Measurements from ENCODE around the gene WDR36.

DNA sequence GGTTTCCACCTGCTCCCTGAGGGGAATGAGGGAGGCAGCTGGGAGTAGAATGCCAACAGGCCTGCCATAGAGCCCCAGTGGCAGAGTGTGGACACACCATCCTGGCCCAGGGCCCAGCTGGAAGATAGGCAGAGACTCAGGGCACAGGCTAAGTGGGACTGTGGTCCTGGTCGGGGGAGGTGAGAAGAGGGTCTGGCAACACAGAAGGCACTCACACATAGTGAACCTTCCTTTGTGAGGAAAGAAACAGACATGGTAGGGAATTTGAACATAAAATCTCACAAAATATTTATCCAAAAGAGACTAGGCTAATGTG lies 41.2 kb downstream of the WDR36 start:
- no peak for TF ChIP-seq POLR2A (IDR thresholded peaks at IDR 0.05)
- TF ChIP-seq CTCF (IDR thresholded peaks at IDR 0.05): no peak
